ENCODE measurements around the gene CNTN6.
"Not testable (repeated sequence)": the region's sequence is repeated elsewhere in the genome, so short reads cannot be mapped to it uniquely, and the experiment has no call there.

Gene CNTN6

DNA sequence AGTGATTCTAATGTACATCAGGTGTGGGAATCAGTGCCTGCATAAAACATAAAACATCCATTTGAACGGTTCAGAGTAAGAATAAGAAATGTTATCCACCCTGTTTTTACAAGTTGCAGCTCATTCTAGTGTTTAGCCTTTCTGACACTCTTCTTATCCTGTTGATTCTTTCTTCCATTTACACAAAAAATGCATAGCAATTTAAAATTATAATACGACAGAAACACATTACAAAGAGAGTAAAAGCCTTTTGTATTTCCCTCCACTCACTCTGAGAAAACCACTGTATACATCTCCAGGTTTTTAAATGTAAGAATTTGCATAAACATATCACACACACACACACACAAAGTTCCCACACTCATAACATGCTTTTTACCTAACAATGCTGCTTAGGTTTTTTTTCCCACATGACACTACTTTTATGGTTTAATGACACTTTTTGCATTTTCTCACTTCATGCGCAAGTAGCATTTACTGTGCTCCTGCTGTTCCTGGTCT is 199.8 kb downstream of the CNTN6 start:
- no peak for DNase-seq

DNA sequence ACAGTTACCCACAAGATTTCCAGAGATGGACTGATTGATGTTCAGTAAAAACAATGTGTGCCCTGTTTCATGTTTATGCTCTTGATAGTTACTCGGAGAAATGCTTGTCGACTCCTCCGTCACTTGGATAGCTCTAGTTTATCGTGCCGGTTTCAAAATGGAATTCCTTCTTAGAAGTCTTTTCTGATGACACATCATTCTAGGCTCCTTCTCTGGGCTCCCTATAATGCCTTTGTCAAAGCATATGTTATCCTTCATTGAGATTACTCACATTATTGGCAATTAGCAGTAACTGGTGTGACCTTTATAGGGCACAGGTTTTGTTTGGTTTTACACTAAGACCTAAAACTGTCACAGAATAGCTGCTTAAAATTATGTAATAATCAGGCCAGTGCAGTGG is 201.8 kb downstream of the CNTN6 start:
- no peak for DNase-seq

DNA sequence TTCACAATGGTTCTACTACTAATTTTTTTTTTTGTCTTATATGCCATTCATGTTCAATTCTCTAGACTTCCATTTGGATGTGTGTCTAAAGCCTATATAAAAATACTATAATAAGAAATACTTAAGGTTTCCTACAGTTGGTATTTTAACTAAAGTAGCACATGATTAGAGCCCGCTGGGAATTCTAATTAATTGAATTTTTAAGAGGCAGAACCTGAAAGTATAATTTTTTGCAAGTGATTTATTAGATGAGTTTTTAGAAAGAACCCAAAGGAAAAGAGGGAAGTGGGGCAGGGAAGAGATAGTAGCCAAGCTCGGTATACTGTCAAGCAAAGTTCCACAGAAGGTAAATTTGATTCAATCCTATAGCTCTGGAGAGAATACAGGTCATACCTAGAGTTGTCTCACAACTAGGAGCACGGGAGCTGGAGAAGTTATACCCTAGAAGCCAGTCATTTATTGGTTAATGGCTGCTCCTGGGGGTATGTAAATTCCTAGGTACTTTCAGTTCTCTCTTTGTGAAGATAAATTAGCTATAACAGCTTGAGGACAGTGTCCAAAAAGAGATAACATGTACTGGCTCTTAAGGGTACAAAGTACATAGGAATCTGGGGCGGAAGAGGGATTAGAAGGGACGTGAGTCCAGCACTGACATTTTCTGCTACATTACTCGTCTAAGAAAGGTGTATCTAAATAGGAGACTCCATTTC is 225.6 kb downstream of the CNTN6 start:
- no peak for DNase-seq

DNA sequence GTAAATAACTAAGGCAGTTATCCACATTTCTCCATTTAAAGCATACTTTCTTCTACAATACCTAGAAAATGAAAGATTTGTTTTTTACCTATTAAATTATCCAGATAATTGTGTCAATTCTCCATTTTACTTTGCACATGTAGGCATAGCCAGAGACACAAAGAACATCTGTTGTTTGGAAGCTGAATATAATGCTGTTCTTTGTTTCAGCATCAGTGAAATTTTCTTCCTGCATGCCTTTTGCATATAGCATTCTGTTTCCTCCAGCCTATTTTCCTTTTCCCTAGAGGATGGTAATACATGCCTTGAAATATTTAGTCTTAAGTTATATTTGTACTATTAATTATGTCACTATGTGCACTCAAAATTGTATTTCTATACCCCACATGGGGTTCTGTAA is 233.7 kb downstream of the CNTN6 start:
- no peak for DNase-seq

GRCh38 chr3:1330107-1330506 is 237.3 kb downstream of the CNTN6 start:
- no peak for DNase-seq

- no peak for DNase-seq
Observed at GRCh38 chr3:1346386-1346785, 253.6 kb downstream of the CNTN6 start.

DNA sequence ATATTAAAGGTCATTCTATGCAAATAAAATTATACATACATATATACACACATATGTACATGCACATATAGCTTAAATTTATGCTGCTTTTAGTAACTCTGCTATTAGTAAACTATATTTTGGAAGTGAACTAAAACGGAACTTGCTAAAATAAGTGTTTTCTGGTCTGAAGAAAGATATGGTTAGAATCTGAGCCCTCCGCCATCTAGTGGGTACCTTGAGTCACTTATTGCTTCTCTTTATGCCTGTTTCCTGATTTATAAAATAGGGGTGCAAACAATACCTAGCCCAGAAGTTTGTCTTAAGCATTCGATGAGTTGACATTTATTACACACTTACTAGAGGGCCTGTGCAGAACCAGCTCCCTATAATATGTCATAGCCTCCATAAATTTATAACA is 255.7 kb downstream of the CNTN6 start:
- no peak for DNase-seq

DNA sequence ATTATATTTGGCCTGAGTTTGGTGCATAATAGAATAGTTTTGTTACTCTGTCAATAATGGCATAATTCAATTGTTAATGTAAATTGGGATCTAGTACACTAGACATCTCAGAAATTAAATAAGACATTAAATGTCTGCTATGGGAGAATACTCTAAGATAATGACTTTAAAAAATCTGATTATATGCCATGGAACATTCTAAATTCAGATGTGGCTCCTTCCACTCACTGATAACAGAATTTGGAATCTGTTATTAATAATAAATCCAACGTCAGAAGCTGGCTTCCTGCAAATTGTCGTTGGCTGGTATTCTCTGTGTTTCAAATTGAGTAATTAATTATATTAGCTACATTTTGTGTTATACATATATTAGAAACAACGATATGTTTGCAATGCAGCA is 258.1 kb downstream of the CNTN6 start:
- no peak for DNase-seq

GRCh38 chr3:1355691-1356090 is 262.9 kb downstream of the CNTN6 start:
- no peak for DNase-seq

GRCh38 chr3:1356101-1356500 is 263.3 kb downstream of the CNTN6 start:
- DNase-seq, result no peak

DNA sequence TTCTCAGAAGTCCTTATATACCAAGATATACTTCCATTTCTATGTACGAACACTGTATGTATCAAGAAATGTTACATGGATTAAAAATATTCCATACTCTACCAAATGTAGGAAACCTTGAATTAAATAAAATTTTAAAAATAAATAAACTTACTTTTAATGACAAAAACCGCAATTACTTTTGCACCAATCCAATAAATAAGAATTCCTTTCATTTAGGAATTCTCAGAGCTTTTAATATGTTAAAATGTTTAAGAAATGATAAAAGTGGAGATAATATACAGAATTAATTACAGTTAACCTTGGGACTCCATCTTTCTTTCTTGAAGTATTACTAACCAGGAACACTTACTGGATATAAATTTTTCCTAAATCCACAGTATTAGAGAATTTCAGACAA is 272.7 kb downstream of the CNTN6 start:
- no peak for DNase-seq

DNA sequence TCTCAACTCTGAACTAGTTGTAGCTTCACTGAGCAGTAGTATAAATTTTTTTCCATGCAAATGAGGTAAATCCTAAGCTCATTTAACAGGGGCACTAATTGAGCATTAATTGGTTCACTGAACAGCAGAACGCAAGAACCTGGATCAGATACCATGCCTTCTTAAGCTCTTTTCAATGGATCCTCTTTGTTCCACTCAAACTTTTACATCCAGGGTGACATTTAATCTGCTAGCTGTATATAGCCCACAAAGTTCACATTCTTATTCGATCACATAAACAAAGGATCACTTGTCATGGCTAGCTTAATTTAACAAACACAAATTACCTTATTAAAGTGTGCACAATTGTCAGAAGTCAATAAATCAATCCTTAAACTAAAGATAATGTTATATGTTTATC is 281.6 kb downstream of the CNTN6 start:
- no peak for DNase-seq

DNA sequence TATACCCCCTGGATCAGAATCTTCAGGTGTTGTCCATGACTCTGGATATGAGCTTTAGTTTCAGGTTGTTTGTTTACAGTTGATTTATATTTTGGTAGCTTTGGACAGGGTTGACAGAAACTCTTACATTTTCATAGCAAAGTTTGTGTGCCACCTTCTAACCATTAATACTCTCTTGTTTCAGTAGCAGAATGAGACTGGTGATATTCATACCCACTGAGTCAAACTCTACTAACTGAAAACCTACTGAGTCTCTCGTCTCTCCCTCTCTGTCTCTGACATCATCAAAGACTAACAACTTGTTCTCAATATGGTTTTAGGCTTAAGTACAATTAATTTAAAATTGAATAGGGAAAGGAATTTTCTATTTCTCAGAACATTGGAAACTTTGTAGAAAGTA is 282.3 kb downstream of the CNTN6 start:
- no peak for DNase-seq

DNA sequence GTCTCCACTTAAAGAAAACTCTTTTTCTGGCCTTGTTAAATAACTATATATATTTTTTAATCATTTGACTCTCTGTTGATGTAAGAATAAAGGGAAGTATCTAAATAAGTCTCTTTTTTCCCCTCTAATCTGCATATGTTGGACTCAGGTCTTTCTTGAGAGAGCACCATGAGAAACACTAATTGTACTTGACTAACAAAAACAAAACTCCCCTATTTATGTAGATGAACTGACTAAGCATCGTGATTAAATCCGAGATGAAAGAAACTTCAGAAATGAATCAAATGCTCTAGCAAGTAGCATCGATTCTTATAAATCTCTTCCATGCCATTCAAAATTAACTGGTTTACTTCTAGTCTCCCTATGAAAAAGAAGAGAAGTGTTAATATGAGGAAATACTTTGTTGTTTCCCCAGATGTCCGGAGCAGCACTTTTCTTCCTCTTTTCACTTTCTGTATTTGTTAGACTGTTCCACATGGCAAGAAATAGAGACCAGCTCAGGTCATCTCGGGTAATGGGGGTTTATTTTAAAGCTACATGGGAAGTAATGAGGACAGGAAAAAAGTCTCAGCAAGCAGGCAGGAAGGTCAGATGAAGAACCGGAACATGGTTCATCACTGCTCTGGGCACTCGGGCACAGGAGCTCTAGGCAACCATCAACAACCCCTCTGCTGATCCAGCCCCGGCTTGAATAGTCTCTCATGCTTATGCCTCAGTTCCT is 288.3 kb downstream of the CNTN6 start:
- no peak for DNase-seq

GRCh38 chr3:1381647-1382036 is 288.8 kb downstream of the CNTN6 start:
- no peak for DNase-seq

DNA sequence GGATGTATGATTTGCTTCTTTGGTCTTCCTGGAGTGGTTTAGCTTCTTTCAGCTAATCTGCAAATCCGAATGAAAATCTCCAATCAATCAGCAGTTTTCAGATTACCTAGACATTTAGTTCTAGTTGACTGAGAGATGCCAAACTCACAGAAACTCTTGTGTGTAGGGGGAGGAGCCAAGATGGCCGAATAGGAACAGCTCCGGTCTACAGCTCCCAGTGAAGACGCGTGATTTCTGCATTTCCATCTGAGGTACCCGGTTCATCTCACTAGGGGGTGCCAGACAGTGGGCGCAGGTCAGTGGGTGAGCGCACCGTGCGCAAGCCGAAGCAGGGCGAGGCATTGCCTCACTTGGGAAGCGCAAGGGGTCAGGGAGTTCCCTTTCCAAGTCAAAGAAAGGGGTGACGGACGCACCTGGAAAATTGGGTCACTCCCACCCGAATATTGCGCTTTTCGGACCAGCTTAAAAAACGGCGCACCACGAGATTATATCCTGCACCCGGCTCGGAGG is 294.6 kb downstream of the CNTN6 start:
- not testable (repeated sequence) for DNase-seq

GRCh38 chr3:1394188-1394587 is 301.4 kb downstream of the CNTN6 start:
- no peak for DNase-seq

GRCh38 chr3:1400571-1400970 is 307.7 kb downstream of the CNTN6 start:
- no peak for DNase-seq

GRCh38 chr3:1404270-1404962 is 311.6 kb downstream of the CNTN6 start:
- DNase-seq, result no peak

GRCh38 chr3:1406250-1406649 is 313.4 kb downstream of the CNTN6 start:
- DNase-seq, result no peak

DNA sequence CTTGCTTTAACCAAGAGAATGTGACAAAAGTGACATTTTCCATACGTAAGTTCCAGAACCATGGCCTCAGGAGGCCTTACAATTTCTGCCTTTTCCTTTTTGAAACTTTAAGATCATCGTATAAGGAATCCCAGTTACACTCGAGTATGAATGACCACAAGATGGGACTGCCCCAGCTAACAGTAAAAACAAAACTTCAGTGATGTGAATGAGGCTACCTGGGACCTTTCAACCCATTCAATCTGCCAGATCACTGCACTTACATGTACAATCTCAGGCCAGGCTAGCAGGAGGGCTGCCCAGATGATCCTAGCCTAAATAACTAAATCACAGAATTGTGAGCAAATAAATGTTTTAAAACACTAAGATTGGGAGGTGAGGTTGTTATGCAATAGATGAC is 328.8 kb downstream of the CNTN6 start:
- no peak for DNase-seq

GRCh38 chr3:1423566-1424089 is 330.8 kb downstream of the CNTN6 start:
- no peak for DNase-seq

GRCh38 chr3:1439395-1439794 is 346.6 kb downstream of the CNTN6 start:
- no peak for DNase-seq

DNA sequence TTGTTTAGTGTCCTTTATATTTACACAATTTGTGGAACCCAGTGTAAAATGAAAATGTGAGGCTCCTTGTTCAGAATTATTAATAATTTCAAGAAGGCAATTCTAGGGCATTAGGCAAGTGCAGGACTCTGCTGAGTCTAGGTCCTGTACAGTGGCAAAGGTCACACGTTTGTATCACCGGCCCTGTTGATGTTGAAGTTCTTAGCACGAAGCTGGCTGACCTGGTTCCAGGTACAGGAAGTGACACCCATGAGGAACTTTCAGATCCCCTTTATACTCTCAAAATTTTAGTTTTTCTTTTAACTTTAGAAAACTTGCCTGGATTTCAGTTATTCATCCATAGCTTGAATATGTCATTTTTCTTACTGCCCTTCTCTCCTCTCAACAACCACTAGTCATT is 349.4 kb downstream of the CNTN6 start:
- DNase-seq, result no peak

All from CD4-positive, alpha-beta T cell treated with Interleukin-17A for 1 hour (primary cell).